NCI-H187 (cell line): ENCODE data around the gene FXYD6.

Source experiments
- DNase-seq, 2 experiments: peaks; one replicate each; lab custom pipeline; 2025; lab: John Stamatoyannopoulos, UW

FXYD6 gene

GRCh38 chr11:117830072-117830471, 46.4 kb downstream of the FXYD6 start:
- DNase-seq: no peak

- no peak for DNase-seq
Measured at GRCh38 chr11:117829369-117829725, 47.1 kb downstream of the FXYD6 start.

- DNase-seq: no peak
Measured at GRCh38 chr11:117828611-117829368, 47.7 kb downstream of the FXYD6 start.

GRCh38 chr11:117827521-117828511, 48.6 kb downstream of the FXYD6 start:
- DNase-seq: no peak

- no peak for DNase-seq
Measured at GRCh38 chr11:117826832-117827231, 49.6 kb downstream of the FXYD6 start.

GRCh38 chr11:117826190-117826570, 50.3 kb downstream of the FXYD6 start:
- DNase-seq: no peak

- DNase-seq: no peak
Measured at GRCh38 chr11:117825538-117826189, 50.8 kb downstream of the FXYD6 start.

GRCh38 chr11:117824571-117825537, 51.6 kb downstream of the FXYD6 start, which contains the start of gene FXYD2:
Gene FXYD2, minus strand, starts transcription at chr11:117824744. Its CDS starts 66 bp downstream, at chr11:117824678.
- no peak for DNase-seq

- DNase-seq: no peak
Measured at GRCh38 chr11:117823946-117824420, 52.5 kb downstream of the FXYD6 start.

- no peak for DNase-seq
Measured at GRCh38 chr11:117823294-117823945, 53.0 kb downstream of the FXYD6 start.

GRCh38 chr11:117822074-117823033, 54.1 kb downstream of the FXYD6 start:
- no peak for DNase-seq

- DNase-seq: no peak
Measured at GRCh38 chr11:117821431-117821830, 55.0 kb downstream of the FXYD6 start.

GRCh38 chr11:117820516-117820915, 55.9 kb downstream of the FXYD6 start:
- no peak for DNase-seq

- peak in 1 of 2 experiments; percentile 25 for DNase-seq
Measured at GRCh38 chr11:117820071-117820470, 56.4 kb downstream of the FXYD6 start.

GRCh38 chr11:117819096-117820040, 57.1 kb downstream of the FXYD6 start:
- peak; percentile 28 to 54 for DNase-seq

- DNase-seq: no peak
Measured at GRCh38 chr11:117818041-117818873, 58.2 kb downstream of the FXYD6 start.

- DNase-seq: peak; percentile 46 to 81
Measured at GRCh38 chr11:117817368-117818040, 59.0 kb downstream of the FXYD6 start.
